WERI-Rb-1 (cell line): Measurements from ENCODE around the gene FAM83E.

Experiments
- DNase-seq: peaks from one replicate; pipeline ENCODE4 v3.0.0-alpha.2; 2020
- H3K27ac ChIP-seq: fragments of 250-450 bp; sonication (Bioruptor Pico); 2 replicates; pipeline ENCODE4 v1.5.1; 2020; ENCODE audit warnings: mild to moderate bottlenecking, moderate library complexity
- H3K27me3 ChIP-seq: fragments of 250-450 bp; sonication (Bioruptor Pico); 2 replicates; pipeline ENCODE4 v1.5.1; 2021; ENCODE audit warnings: mild to moderate bottlenecking, low read depth, moderate library complexity; ENCODE audit not compliant: insufficient read depth, severe bottlenecking
- H3K36me3 ChIP-seq: fragments of 250-450 bp; sonication (Bioruptor Pico); 2 replicates; pipeline ENCODE4 v1.5.1; 2020; ENCODE audit warnings: mild to moderate bottlenecking, moderate library complexity
- H3K4me3 ChIP-seq: 2 replicates; pipeline ENCODE4 v1.5.1; 2011; ENCODE audit warnings: low read depth, mild to moderate bottlenecking, control low read depth, low read length
- H3K9me3 ChIP-seq: fragments of 250-450 bp; sonication (Bioruptor Pico); 2 replicates; pipeline ENCODE4 v1.5.1; 2021; ENCODE audit warnings: mild to moderate bottlenecking, moderate library complexity; ENCODE audit not compliant: severe bottlenecking
- CTCF ChIP-seq: IDR thresholded peaks from 2 replicates; pipeline ENCODE4 v1.5.1; 2011; ENCODE audit warnings: low read depth, mild to moderate bottlenecking, control low read depth, inconsistent platforms, low read length

Gene FAM83E

DNA sequence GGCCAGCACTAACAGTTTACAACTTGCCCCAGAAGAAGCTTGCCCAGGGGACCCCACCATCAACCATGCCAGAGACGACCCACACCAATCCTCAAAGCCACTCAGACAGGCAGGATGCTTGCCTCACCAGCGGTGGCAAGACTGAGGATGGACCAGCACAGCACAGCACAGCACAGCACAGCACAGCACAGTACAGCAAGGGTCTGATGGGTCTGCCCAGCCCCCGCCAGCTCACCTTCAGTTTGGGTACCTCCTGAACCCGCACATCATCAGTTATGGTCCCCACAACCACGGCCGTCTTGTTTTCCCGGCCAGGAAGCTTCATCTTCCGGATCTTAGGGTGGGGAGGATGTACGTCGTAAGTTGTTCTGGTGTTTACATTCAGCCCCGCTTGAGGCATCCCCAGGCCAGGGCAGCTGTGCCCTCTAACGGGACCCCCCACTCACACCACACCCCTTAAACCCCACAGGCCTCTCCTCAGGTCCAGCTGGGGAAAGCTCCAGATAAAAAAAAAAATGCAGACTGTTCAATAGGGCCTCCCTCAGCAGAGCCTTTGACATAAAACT is 1.7 kb upstream of the FAM83E start:
- no peak overlapping the region for H3K4me3 ChIP-seq
- no peaks in the 10 kb centered on the region for H3K9me3 ChIP-seq

DNA sequence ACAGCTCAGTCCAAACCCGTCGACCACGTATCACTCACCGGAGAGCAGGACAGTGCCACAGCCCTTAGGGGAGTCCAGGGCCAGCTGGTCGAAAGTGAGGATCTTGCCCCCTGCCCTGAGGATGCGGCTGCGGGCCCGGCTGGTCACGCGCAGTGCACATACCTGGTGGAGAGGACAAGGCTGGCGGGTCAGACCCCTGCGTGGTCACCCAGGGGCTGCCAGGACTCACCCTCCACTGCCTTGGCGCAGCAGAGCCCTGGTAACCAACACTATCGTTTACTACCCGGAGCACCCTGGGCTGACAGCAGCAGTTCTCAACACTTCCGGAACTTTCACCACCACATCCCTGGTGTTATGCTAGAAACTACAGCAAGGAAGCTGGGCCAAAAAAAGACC is 1.2 kb upstream of the FAM83E start:
- Histone ChIP-seq H3K27ac (no peak overlapping the region), H3K27me3 (no peaks in the 10 kb centered on the region), H3K9me3 (no peaks in the 10 kb centered on the region), H3K36me3 (peaks cover 47% of the 10 kb centered on the region), H3K4me3 (no peak overlapping the region)
- no peak for DNase-seq
- no peak for TF ChIP-seq CTCF

More for the DNA sequence above, 1.7 kb upstream of the FAM83E start:
- TF ChIP-seq CTCF: no peak
- Histone ChIP-seq H3K27ac (no peak overlapping the region), H3K36me3 (peaks cover 47% of the 10 kb centered on the region), H3K27me3 (no peaks in the 10 kb centered on the region)
- DNase-seq: no peak

- no peak overlapping the region for H3K4me3 ChIP-seq
- H3K27me3 ChIP-seq: no peaks in the 10 kb centered on the region
- no peaks in the 10 kb centered on the region for H3K9me3 ChIP-seq
- peaks cover 47% of the 10 kb centered on the region for H3K36me3 ChIP-seq
- no peak for DNase-seq
- no peak for TF ChIP-seq CTCF
- no peak overlapping the region for H3K27ac ChIP-seq
Observed at GRCh38 chr19:48615231-48616040, 560 bp upstream of the FAM83E start.

DNA sequence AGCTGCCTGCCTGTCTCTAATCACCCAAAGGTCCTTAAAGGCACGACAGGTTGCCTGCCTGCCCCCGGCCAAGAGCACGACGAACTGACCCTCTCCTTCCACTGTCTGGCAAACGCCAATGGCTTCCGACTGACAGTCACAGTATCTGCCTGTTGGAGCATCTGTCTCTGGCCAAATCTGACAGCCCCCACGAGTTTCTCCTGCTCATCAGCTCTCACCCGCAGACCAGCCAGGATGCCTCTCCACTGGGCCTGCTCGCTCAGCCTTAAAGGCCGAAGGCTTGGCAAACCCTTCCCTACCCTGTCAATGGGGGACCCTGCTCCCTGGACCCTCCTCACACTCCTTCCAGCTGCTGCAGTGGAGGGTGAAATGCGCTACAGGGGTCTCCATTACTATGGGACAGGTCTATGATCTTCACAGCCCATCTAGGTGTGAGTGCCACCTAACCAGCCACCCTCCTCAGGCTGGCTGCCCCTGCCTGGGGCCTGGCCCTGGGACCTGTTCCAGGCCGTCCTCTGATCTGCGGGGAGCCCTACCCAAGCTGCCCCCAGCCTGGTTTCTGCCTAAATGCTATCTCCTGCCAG is 932 bp downstream of the FAM83E start:
- TF ChIP-seq CTCF: no peak
- Histone ChIP-seq H3K27me3 (no peaks in the 10 kb centered on the region), H3K27ac (peak overlapping the region; percentile 29; the same call in 1 of the 2 replicates), H3K36me3 (peaks cover 47% of the 10 kb centered on the region), H3K4me3 (no peak overlapping the region), H3K9me3 (no peaks in the 10 kb centered on the region)
- no peak for DNase-seq

DNA sequence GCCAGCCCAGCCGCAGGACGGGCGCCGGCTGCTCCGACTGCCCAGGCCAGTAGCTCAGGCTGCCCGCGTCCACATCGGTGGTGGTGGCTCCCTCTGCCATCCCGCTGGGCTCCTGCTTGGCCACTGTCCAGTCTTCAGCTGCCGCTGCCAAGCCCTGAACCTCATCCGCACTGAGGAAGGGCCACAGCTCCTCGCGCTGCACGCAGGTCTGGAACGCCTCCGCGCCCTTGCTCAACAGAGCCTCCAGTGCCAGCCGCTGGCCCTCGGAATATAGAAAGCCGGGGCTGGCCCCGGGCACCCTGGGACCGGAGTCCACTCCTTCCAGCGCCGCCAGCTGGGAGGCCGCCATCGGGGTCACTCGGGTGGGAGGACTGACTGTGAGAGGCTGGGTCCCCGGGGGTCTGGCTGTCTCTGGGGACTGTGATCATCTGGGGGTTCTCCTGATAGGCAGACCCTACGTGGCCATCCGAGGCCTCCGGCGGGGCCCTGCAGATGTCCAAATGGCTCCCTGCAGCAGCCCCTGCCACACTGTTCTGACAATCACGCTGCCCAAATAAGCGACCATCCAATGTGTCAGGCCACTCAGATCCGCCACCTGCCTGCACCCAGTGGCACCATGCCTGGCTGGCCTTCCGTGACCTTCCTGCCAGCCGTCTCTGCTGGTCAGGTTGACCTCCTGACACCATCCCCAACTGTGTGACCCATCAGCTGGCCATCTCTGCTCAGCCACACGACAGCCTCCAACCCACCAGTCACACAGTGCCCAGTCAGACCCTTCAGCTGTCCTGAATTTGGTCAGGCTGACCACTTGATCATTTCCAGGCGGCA is 1.6 kb downstream of the FAM83E start:
- Histone ChIP-seq H3K4me3 (no peak overlapping the region), H3K36me3 (peaks cover 41% of the 10 kb centered on the region), H3K9me3 (no peaks in the 10 kb centered on the region), H3K27me3 (no peaks in the 10 kb centered on the region), H3K27ac (no peak overlapping the region)
- no peak for DNase-seq
- TF ChIP-seq CTCF: no peak
